DOHH2 (cell line): ENCODE data around the gene ULBP2.

Source experiments
- EZH2phosphoT487 ChIP-seq: fragments of 200-600 bp; sonication (generic); IDR thresholded peaks from 2 replicates; pipeline ENCODE4 v1.6.1; 2017; ENCODE audit warnings: borderline replicate concordance, mild to moderate bottlenecking, antibody characterized with exemption, low read length, moderate library complexity, mixed read lengths
- TF ChIP-seq, protein P1 (sequence below): fragments of 200-600 bp; sonication (generic); IDR thresholded peaks from one replicate; pipeline ENCODE4 v1.5.1; 2014; ENCODE audit warnings: antibody characterized with exemption, mild to moderate bottlenecking, low read depth, low read length; ENCODE audit not compliant: poor library complexity, severe bottlenecking

DNA sequence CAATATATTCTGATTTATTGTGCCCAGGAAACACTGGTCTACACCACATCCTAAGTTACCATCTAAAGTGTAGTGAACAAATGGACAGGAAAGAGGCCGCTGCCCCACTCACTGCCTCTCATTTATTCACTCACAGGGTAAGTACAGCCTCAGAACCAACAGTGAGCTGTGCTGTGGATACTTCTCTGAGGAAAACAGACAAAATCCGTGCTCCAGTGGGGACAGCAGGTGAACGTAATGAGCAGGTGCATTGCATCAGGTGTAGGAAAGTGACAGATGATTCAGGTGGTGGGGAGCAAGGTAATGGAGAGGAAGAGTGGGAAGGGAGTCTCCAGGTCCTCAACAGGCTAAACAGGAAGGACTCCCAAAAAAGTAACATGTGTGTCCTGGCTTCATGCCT is 8.4 kb upstream of the ULBP2 start:
- no peak for TF ChIP-seq EZH2phosphoT487
- TF ChIP-seq, protein P1, sequence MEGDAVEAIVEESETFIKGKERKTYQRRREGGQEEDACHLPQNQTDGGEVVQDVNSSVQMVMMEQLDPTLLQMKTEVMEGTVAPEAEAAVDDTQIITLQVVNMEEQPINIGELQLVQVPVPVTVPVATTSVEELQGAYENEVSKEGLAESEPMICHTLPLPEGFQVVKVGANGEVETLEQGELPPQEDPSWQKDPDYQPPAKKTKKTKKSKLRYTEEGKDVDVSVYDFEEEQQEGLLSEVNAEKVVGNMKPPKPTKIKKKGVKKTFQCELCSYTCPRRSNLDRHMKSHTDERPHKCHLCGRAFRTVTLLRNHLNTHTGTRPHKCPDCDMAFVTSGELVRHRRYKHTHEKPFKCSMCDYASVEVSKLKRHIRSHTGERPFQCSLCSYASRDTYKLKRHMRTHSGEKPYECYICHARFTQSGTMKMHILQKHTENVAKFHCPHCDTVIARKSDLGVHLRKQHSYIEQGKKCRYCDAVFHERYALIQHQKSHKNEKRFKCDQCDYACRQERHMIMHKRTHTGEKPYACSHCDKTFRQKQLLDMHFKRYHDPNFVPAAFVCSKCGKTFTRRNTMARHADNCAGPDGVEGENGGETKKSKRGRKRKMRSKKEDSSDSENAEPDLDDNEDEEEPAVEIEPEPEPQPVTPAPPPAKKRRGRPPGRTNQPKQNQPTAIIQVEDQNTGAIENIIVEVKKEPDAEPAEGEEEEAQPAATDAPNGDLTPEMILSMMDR: no peak
